HL-60 (cell line): ENCODE results near the gene TMEM245.

Experiments used
- DNase-seq, 2 experiments: peaks; one replicate each; pipeline ENCODE4 v3.0.0-alpha.2; 2010 to 2020; ENCODE audit warnings: low read depth in 1 of 2, low spot score in 1 of 2
- H3K27ac ChIP-seq: fragments of 250-450 bp; sonication (Bioruptor Pico); replicated peaks from 2 replicates; pipeline ENCODE4 v1.5.1; 2020; ENCODE audit warnings: mild to moderate bottlenecking, moderate library complexity
- H3K27me3 ChIP-seq: fragments of 250-450 bp; sonication (Bioruptor Pico); 2 replicates; pipeline ENCODE4 v1.5.1; 2021; ENCODE audit warnings: mild to moderate bottlenecking, moderate library complexity; ENCODE audit not compliant: insufficient read depth, poor library complexity, severe bottlenecking
- H3K4me3 ChIP-seq: replicated peaks from 2 replicates; pipeline ENCODE4 v1.5.1; 2011; ENCODE audit warnings: mild to moderate bottlenecking, control low read depth, low read length; ENCODE audit not compliant: insufficient read depth
- CTCF ChIP-seq: IDR thresholded peaks from one replicate; pipeline ENCODE4 v1.5.1; 2011; ENCODE audit warnings: low read length, control low read depth, inconsistent platforms; ENCODE audit not compliant: insufficient read depth
- GABPA ChIP-seq: IDR thresholded peaks from 2 replicates; pipeline ENCODE4 v1.6.1; 2012; ENCODE audit warnings: low read depth
- POLR2AphosphoS5 ChIP-seq: IDR thresholded peaks from 2 replicates; pipeline ENCODE4 v1.6.1; 2012; ENCODE audit warnings: low read depth
- REST ChIP-seq: IDR thresholded peaks from 2 replicates; pipeline ENCODE4 v1.6.1; 2012; ENCODE audit warnings: low read depth; ENCODE audit not compliant: insufficient replicate concordance
- SPI1 ChIP-seq: IDR thresholded peaks from 2 replicates; pipeline ENCODE4 v1.6.1; 2012; ENCODE audit warnings: low read depth, mild to moderate bottlenecking, borderline replicate concordance

The TMEM245 gene

GRCh38 chr9:109095321-109095720 is 24.4 kb downstream of the TMEM245 start:
- no peak overlapping the region for H3K27ac ChIP-seq
- H3K27me3 ChIP-seq: no peaks in the 10 kb centered on the region
- no peak for DNase-seq
- TF ChIP-seq POLR2AphosphoS5: no peak
- no peak for TF ChIP-seq GABPA
- no peak for TF ChIP-seq SPI1
- no peak for TF ChIP-seq CTCF
- no peak for TF ChIP-seq REST
- no peak overlapping the region for H3K4me3 ChIP-seq

GRCh38 chr9:109094268-109094667 is 25.5 kb downstream of the TMEM245 start:
- Histone ChIP-seq H3K27ac (no peak overlapping the region), H3K27me3 (no peaks in the 10 kb centered on the region), H3K4me3 (no peak overlapping the region)
- no peak for DNase-seq
- no peak for TF ChIP-seq SPI1
- TF ChIP-seq POLR2AphosphoS5: no peak
- TF ChIP-seq REST: no peak
- no peak for TF ChIP-seq CTCF
- TF ChIP-seq GABPA: no peak

GRCh38 chr9:109092587-109092986 is 27.2 kb downstream of the TMEM245 start:
- no peak overlapping the region for H3K4me3 ChIP-seq
- DNase-seq: no peak
- no peaks in the 10 kb centered on the region for H3K27me3 ChIP-seq
- no peak for TF ChIP-seq CTCF
- TF ChIP-seq POLR2AphosphoS5: no peak
- H3K27ac ChIP-seq: no peak overlapping the region

- no peak overlapping the region for H3K27ac ChIP-seq
- no peak for TF ChIP-seq GABPA
- no peak for TF ChIP-seq REST
- TF ChIP-seq POLR2AphosphoS5: no peak
- TF ChIP-seq CTCF: no peak
- H3K4me3 ChIP-seq: no peak overlapping the region
- no peaks in the 10 kb centered on the region for H3K27me3 ChIP-seq
- DNase-seq: no peak
These were observed 27.6 kb downstream of the TMEM245 start for GRCh38 chr9:109092051-109092580.
